NCI-H1694 (cell line): ENCODE measurements around the gene SPINK5.
"Not testable (repeated sequence)": the region's sequence is repeated elsewhere in the genome, so short reads cannot be mapped to it uniquely, and the experiment has no call there.

Experiments
- DNase-seq: peaks from one replicate; lab custom pipeline; 2025; lab: John Stamatoyannopoulos, UW

Gene SPINK5, protein sequence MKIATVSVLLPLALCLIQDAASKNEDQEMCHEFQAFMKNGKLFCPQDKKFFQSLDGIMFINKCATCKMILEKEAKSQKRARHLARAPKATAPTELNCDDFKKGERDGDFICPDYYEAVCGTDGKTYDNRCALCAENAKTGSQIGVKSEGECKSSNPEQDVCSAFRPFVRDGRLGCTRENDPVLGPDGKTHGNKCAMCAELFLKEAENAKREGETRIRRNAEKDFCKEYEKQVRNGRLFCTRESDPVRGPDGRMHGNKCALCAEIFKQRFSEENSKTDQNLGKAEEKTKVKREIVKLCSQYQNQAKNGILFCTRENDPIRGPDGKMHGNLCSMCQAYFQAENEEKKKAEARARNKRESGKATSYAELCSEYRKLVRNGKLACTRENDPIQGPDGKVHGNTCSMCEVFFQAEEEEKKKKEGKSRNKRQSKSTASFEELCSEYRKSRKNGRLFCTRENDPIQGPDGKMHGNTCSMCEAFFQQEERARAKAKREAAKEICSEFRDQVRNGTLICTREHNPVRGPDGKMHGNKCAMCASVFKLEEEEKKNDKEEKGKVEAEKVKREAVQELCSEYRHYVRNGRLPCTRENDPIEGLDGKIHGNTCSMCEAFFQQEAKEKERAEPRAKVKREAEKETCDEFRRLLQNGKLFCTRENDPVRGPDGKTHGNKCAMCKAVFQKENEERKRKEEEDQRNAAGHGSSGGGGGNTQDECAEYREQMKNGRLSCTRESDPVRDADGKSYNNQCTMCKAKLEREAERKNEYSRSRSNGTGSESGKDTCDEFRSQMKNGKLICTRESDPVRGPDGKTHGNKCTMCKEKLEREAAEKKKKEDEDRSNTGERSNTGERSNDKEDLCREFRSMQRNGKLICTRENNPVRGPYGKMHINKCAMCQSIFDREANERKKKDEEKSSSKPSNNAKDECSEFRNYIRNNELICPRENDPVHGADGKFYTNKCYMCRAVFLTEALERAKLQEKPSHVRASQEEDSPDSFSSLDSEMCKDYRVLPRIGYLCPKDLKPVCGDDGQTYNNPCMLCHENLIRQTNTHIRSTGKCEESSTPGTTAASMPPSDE

DNA sequence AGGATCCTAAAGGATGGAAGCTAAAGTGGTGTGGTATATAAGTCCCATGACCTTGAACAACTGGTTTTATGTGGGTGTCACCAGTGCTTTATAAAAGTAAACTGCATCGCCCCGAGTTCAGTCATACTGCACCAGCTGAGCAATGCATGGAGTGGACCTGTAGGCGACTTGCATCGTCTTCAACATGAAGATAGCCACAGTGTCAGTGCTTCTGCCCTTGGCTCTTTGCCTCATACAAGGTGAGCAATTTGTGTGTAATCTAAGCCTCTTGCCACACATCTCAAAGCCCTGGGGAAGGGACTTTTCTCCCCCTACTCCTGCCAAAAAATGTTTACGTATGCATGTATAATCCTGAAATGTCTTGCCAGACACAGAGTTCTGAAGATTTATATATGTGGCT lies at the start of gene SPINK5:
SPINK5 (plus strand) TSS at position 120 of the 400 bp plus-strand sequence; CDS start at position 185, 65 bp downstream.
- no peak for DNase-seq

DNA sequence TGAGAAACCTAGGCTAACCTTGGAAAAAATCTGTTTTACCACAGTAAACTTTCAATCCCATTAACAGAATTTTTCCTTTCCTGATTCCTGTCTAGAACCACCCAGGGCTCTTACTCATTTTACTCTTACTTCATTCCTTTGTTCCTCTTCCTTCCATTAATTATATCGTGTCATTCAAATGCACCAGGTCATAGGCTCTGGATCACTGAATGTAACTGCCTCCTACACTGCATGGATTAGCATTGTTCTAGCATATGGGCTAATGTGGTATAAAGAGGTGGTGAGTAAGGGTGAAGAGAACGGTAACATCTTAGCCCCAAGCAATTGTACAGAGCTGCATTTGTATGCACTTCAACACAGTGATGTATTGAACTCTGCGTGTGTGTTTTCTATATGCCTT lies 49.5 kb upstream of the SPINK5 start:
- no peak for DNase-seq

DNA sequence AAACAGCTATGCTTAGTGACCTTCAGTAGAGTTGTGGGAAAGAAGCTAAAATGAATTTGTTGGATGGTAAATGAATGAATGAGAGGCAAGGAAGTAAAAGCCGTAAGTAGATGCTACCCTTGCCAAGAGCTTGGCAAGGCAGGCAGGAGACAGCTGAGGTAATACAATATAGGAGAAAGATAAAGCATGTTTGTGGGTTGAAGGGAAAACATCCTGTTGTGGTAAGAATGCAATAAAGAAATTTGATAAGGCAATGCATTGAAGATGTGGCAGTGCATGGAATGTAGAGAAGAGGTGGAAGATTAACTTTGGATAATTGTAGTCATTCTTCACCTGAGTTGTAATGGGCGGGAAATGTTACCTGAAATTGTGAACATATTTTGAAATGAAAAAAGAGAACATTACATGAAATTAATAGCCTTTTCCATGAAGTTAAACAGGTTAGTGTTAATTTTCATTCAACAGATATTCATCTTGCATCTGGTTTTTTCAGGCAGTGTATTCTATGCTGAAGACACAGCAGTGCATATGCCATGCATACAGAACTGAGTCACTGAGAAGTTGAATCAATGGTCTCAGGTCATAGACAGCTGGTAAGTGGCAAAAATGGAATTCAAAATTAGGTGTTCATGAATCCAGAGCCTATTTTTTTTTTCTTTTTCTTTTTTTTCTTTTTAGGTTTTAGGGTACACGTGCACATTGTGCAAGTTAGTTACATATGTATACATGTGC lies 43.4 kb upstream of the SPINK5 start:
- DNase-seq = no peak

DNA sequence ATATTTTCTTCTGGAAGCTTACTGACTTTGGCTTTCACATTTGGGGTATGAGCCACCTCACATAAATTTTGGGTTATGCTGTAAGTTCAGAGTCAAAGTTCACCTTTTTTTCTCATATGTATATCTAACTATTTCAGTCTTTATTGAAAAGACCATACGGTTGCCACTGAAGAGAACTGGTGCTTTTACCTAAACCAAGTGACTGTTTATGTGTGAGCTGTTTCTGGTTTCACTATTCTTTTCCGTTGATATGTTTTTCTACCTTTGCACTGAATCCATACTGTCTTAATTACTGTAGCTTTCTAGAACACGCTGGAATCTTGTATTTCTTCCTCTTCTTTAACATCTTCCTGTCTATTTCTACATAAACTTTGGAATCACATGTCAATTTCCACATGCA lies 36.3 kb upstream of the SPINK5 start:
- DNase-seq = no peak

DNA sequence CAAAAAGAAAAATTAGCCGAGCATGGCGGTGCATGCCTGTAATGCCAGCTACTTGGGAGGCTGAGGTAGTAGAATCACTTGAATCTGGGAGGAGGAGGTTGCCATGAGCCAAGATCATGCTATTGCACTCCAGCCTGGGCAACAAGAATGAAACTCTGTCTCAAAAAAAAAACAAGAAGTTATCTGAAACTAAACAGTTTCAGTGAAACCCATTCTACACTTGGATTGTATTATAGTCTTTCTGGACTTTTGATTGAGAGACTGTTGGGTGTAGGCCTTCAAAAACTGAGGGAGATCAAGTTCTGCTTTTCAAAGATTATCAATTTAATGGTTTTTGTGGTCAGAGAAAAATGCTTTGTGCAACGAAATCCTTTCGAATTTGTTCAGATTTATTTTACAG lies 34.6 kb upstream of the SPINK5 start:
- DNase-seq = no peak

DNA sequence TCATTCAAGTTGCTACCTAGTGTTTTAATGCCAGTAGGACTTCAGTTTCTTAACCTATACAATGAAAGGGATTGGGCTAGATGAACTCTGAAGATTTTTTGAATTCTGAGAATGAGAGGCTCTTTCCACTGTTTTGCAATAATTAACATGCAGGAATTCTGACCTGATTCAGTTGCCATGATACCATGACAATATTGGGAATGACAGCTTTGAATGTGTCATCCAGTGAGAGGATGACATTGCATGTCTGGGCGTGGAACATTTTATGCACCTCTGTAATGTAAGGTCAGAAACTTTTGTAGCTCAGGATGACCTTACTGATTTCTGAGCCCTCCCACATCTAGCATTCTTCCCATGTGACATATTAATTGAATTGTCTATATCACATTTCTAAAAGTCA lies 30.6 kb upstream of the SPINK5 start:
- no peak for DNase-seq

DNA sequence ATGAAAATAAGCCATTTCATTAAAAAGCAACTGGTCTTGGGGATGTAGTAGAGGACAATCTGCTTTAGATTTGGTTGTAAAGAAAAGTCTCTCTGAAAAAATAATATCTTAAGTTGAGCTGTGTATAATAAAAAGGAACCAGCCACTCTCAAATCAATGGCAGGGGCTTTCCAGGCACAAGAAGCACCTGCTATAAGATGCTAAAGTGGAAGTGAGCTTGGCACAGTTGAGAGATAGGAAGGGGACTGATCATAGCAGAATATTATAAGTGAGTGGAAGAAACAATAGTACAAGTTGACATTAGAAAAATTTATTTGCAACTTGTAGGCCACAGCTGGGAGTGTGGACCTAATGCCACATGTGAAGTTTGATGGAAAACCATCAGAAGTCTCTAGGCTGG lies 28.1 kb upstream of the SPINK5 start:
- DNase-seq = no peak

DNA sequence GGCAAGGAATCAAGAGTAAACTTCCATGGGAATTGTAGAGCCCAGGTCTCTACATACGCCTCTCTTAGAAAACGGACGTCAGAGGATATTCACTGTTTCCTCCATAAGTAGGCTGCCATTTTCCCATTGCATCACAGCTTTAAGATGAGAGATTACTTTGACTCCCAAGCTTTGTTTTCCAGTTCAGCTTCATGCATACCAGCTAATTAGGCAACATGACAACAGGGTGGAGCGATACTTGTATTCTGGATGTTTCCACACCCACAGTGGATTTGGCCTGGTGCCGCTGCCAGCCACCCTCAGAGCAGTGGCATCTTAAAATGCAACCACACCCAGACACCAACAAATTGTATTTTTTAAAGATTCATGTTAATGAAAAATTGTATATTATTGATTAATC lies 20.9 kb upstream of the SPINK5 start:
- no peak for DNase-seq

DNA sequence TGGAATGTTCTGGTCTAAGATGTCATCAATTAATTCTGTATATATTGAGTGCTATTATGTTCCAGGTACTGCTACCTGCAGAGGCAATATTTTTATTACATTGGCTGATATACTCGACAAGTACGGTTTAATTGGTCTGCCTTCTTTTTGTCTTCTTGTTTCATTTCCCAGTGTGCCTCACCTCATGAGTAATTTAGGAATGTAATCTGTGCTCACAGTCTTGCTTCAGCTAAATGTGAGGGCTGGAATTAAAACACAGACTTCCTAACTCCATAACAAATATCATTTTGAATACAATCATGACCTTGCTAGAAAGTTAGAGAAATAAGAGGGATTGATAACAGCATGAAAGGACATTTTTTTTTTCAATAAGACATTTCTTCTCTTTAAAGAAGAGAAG lies 20.1 kb upstream of the SPINK5 start:
- DNase-seq = no peak

DNA sequence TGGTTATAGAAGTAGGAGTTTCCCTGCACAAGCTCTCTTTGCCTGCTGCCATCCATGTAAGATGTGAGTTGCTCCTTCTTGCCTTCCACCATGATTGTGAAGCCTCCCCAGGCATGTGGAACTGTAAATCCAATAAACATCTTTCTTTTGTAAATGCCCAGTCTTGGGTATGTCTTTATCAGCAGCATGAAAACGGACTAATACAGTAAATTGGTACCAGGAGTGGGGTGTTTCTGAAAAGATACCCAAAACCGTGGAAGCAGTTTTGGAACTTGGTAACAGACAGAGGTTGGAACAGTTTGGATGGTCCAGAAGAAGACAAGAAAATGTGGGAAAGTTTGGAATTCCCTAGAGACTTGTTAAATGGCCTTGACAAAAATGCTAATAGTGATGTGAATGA lies 8.6 kb upstream of the SPINK5 start:
- DNase-seq = not testable (repeated sequence)

DNA sequence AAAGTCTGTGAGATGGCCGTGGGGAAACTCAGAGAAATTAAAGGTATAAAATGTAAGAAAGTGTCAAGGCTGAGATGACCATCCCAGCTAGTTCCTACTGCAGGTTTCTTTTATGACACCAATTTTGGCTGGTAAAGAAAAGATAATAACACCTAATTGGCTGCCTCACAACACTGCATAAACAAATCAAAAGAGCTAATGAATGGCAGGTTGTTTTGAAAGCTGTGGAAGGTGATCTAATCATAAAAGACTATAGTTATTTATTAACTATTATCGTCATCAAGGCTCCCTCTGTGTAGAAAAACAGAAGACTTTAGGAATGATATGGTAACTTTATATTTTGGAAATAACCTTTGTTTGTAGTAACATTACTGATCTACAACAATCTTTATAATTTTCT lies 3.5 kb upstream of the SPINK5 start:
- no peak for DNase-seq

DNA sequence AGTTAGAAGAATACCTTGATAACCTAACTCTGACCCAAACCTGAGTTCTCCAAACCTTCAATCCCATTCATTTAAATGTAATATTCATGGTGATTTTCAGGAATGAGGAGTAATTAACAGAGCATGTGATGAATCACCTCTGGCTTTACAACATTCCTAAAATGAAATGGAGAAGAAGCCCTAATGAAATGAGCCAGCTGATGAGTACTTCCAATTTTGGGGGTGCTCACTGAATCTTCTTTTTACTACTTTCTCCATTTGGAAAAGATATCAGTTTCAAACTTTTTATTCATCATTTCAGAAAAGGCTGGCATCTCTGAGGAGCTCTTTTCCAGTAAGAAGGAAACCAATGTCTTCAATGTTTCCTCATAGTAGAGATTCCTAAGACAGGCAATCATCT lies 2.9 kb upstream of the SPINK5 start:
- no peak for DNase-seq

DNA sequence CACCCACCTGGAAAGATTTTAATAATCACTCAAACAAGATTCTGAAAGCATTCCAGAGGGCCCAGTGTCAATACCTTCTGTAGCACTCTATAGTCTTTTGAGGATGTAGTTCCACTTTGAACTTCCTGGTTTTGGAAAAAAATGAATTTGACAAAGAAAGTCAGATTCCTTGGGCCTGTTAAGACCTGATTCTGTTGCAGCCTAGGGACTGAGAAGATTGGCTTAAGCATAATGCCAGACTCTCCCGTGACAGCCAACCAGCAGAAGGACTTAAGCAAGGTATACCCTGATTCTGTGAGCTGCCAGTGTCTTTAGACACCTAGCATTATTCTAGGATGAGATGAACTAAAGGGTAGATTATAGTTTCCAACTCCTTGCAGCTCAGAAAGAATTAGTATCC lies 6.8 kb downstream of the SPINK5 start:
- no peak for DNase-seq

DNA sequence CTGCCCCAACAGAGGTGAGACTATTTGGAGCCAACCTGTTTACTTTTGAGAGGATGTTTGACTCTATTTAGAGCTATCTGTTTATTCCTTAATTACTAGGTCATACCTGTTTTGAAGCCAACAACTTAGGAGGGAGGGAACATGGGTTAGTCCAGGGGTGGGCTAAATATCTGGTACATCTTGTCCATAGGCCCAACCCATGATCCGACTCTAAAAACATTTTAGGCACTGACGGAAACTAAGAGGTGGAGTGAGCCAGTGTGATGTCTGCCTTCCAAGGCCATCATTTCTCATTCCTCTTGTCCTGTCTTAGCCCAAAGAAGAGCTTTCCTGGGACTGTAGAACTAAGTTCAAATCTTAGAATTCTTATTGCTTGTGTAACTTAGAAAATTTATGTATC lies 8.4 kb downstream of the SPINK5 start:
- DNase-seq = no peak

DNA sequence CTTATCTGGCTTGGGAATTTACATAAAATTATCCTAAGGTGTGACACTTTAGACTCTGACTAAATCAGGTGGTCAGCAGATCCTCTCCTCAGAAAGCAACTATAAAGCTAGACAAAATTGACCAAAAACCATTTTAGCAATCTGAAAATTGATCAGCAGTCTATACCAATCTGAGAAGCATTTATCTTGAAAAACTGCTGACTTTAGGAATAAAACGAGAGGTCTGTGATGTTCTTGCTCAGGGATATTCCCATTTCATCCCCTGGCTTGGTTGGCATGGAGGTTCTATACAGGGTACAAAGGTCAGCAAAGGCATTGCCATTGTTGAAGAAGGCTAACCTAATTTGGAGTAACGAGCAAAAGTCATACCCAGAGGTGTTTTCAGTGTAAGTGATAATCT lies 11.7 kb downstream of the SPINK5 start:
- DNase-seq = no peak

DNA sequence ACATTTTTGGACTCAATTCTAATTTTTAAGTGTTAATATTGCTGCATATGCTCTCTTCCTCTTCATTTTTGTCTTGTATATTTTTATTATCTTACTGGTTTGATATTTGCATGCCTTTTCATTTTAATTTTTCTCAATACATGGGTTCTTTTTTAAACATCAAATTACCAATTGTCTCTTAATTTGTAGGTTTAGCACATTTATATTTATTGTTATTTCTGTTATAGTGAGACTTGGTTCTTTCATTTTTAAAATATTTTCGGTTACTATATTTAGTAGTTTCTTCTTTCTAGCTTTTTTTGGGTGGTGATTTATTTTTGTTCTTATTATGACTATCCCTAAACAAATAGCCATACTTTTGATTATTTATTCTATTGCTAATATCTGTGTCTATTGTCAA lies 19.4 kb downstream of the SPINK5 start:
- no peak for DNase-seq

DNA sequence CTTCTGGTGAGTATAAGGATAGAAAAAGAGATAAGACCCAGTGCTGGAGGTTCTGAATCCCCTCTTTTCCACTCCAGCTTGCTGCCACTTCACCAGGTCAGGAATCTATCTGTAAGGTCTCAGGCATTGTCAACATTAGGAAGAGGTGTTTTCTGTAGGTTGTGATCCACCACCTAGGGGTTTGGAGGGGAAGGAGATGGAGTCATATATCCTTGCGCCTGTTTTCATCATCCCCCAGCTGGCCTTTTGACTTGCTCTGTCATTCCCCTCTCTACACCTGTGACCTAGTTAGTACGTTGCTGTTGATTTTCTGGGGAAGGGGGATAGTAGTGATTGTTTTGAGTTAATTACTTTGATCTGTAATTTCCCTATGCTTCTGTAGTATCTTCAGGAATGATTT lies 20.5 kb downstream of the SPINK5 start:
- DNase-seq = no peak

DNA sequence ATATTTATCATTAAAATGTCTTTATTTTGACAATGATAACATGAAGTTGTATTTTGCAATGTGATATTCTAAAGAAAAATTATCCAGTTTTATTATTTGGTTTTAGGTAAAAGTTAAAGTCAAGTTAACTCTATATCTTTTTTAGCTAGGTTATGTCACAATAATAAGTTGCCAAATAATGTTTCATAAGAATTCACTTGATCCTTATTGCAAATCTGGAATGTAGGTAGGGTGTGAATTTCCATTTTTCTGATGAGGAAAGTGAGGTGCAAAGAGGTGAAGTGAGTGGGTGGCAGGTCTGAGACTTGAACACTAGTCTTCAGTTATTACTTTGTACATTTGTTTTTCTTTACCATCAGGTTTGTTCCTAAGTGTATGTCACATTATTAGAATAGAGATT lies 21.5 kb downstream of the SPINK5 start:
- DNase-seq = no peak

DNA sequence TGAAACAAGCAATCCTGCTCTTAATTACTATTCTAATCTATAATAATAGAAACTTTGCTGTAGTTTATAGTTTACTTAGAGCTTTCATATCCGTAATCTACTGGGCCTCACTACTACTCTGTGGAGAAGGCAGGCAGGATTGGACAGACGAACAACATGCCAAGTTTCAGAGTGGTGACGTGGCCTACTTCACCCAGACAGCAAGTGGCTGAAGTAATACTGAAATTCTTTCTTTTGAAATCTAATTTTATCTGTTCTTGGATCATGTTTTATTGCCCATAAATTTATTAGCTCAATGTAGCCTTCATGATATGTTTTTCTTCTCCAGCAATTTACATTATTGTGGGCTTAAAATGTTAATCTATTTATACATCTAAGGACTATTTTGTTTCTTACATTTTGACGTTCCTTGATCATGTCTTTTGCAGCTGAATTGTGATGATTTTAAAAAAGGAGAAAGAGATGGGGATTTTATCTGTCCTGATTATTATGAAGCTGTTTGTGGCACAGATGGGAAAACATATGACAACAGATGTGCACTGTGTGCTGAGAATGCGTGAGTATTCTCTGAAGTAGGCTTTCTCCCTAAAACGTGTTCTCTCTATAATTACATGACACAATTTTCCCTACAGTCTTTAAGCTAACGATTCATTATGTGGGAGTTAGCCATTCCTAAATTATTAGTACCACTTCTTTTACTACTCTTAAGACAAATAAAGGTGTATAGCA lies 22.4 kb downstream of the SPINK5 start:
- DNase-seq = peak; percentile 71

DNA sequence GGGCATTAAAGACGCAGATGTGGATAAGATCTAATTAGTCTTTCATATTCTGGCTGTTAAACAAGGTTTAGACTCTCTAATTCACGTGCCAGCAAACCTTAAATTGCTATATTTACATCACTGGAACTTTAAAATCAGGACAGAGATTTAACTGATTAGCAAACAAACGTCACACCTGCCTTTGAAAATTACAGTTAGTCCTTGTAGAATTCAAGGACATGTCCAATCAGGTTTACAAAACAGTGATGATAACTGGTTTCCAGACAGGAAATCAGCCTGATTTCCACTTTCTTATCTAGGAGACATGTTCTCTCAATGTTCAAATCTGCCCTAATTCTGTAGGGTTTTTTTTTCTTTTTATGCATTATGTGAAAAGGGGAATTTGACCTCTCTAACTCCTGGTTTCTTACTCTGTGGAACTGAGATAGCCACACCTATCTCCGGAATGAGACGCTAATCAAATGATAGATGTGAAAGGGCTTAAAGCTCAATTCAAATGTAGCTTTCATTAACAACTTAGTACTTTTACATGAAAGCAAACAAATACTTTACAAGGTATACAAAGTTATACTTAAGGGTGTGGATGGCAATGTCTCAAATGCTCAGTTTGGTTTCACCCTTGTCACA lies 26.5 kb downstream of the SPINK5 start:
- no peak for DNase-seq

DNA sequence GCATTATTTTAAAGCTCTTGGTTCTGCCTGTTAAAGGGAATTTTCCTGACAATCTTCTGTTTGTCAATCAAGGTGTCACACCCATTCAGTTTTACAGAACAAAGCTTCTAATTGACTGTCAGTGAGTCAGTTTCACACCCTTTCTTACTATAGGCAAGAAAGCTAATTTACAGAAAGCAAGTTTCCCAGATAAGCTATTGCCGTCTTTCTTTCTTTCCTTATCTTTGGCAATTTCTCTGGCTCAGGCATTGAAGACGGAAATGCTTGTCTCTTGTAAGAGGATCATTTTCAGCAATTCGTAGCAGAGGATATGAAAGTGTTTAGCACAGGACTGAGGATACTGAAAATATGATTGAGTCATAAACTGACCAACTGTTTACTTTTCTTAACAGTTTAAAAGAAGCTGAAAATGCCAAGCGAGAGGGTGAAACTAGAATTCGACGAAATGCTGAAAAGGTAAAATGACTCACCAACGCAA lies 27.0 kb downstream of the SPINK5 start:
- DNase-seq = no peak
